Stomach (tissue), 4 donors: ENCODE data around the gene PDLIM3.

Source experiments
- EP300 ChIP-seq: sonication (generic); formaldehyde crosslinking; IDR thresholded peaks from one replicate; pipeline ENCODE4 v1.6.1; 2017; ENCODE audit warnings: antibody characterized with exemption
- POLR2A ChIP-seq, 4 donors: fragments of 450-650 bp; IDR thresholded peaks; one replicate each; pipeline ENCODE4 v1.6.1; 2016; ENCODE audit warnings: antibody characterized with exemption in 4 of 4, control low read depth in 2 of 4, mild to moderate bottlenecking in 1 of 4, moderate library complexity in 1 of 4
- POLR2AphosphoS5 ChIP-seq, 3 donors: sonication (generic); formaldehyde crosslinking; IDR thresholded peaks; one replicate each; pipeline ENCODE4 v1.6.1; 2016; ENCODE audit warnings: antibody characterized with exemption in 3 of 3
- TF ChIP-seq, protein P1 (sequence below), 7 experiments: fragments of 450-650 bp in 4 of 7; fragments of 200-600 bp in 3 of 7; sonication (generic) in 3 of 7; IDR thresholded peaks; one replicate each; pipeline ENCODE4 v1.5.1; 2016 to 2019; ENCODE audit warnings: antibody characterized with exemption in 7 of 7, control low read depth in 2 of 7, mild to moderate bottlenecking in 1 of 7

DNA sequence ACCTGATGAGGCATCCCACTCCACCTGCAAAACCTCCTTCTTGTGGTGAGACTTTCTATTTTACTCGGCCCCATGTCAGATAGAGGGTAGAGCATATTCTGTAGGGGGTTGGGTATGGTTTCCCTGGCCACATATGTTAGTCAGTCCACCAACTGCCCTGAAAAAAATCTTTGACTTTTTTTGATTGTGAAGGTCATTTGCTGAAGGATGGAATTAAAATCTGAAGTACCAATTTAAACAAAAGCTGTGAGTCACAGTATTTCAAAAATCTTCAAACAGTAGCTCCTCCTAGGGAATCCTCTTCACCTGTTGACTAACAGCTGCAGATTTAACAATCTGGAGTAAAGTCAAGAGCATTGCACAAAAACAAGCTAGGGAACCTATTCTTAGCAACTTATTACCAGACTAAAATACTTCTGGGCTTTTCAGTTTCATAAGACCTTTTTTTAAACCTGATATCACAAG lies 55.8 kb downstream of the PDLIM3 start:
- TF ChIP-seq, protein P1, sequence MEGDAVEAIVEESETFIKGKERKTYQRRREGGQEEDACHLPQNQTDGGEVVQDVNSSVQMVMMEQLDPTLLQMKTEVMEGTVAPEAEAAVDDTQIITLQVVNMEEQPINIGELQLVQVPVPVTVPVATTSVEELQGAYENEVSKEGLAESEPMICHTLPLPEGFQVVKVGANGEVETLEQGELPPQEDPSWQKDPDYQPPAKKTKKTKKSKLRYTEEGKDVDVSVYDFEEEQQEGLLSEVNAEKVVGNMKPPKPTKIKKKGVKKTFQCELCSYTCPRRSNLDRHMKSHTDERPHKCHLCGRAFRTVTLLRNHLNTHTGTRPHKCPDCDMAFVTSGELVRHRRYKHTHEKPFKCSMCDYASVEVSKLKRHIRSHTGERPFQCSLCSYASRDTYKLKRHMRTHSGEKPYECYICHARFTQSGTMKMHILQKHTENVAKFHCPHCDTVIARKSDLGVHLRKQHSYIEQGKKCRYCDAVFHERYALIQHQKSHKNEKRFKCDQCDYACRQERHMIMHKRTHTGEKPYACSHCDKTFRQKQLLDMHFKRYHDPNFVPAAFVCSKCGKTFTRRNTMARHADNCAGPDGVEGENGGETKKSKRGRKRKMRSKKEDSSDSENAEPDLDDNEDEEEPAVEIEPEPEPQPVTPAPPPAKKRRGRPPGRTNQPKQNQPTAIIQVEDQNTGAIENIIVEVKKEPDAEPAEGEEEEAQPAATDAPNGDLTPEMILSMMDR (IDR thresholded peaks at IDR 0.05) = no peak
- no peak for TF ChIP-seq POLR2AphosphoS5 (IDR thresholded peaks at IDR 0.05)
- TF ChIP-seq POLR2A (IDR thresholded peaks at IDR 0.05) = no peak
- TF ChIP-seq EP300 = no peak
